Heart left ventricle (tissue), 16 donors: Measurements from ENCODE around the gene COX6A1. TPM values are rescaled to one million over a fixed set of nuclear protein-coding genes. Genes with fewer than 3 reads are reported as not detected.

ENCODE experiments used
- ATAC-seq, 4 donors: fragments of 200-7000 bp; cut with Tn5 transposase; one replicate each; pipeline ENCODE4 v1.9.1; 2020 to 2022; ENCODE audit warnings: moderate library complexity in 4 of 4, mild to moderate bottlenecking in 3 of 4, moderate number of reproducible peaks in 1 of 4
- DNase-seq, 5 donors: peaks; one replicate each; pipeline ENCODE4 v3.0.0-alpha.2; 2020
- H3K27ac ChIP-seq, 12 donors: fragments of 200-600 bp; sonication (generic) in 4 of 12; one replicate each; pipeline versions ENCODE4 v1.5.0 to v1.8.0; 2016 to 2022; ENCODE audit warnings: mild to moderate bottlenecking in 2 of 12
- H3K27me3 ChIP-seq, 9 donors: fragments of 200-600 bp; sonication (generic) in 2 of 9; one replicate each; pipeline versions ENCODE4 v1.5.1 to v1.8.0; 2016 to 2022; ENCODE audit warnings: mild to moderate bottlenecking in 3 of 9
- H3K36me3 ChIP-seq, 9 donors: fragments of 200-600 bp; sonication (generic) in 2 of 9; one replicate each; pipeline versions ENCODE4 v1.5.0 to v1.8.0; 2018 to 2022; ENCODE audit warnings: mild to moderate bottlenecking in 2 of 9
- H3K4me1 ChIP-seq, 12 donors: fragments of 200-600 bp; sonication (generic) in 4 of 12; one replicate each; pipeline versions ENCODE4 v1.5.0 to v1.8.0; 2016 to 2022; ENCODE audit warnings: mild to moderate bottlenecking in 3 of 12
- H3K4me3 ChIP-seq, 12 donors: fragments of 200-600 bp; sonication (generic) in 4 of 12; one replicate each; pipeline versions ENCODE4 v1.5.0 to v1.8.0; 2017 to 2022; ENCODE audit warnings: mild to moderate bottlenecking in 9 of 12, moderate library complexity in 4 of 12
- H3K9me3 ChIP-seq, 12 donors: fragments of 200-600 bp; sonication (generic) in 4 of 12; one replicate each; pipeline versions ENCODE4 v1.5.0 to v1.8.0; 2016 to 2022; ENCODE audit warnings: mild to moderate bottlenecking in 1 of 12
- CTCF ChIP-seq, 12 donors: fragments of 200-600 bp; sonication (generic) in 4 of 12; IDR thresholded peaks; one replicate each; pipeline versions ENCODE4 v1.5.0 to v1.8.0; 2018 to 2022; ENCODE audit warnings: antibody characterized with exemption in 12 of 12, mild to moderate bottlenecking in 5 of 12
- POLR2A ChIP-seq, 2 donors: fragments of 450-650 bp; IDR thresholded peaks; one replicate each; pipeline ENCODE4 v1.6.1; 2017; ENCODE audit warnings: antibody characterized with exemption in 2 of 2, mild to moderate bottlenecking in 2 of 2, moderate library complexity in 2 of 2
- WGBS, 4 donors: extraction: QIAGEN DNeasy Blood & Tissue Kit in 2 of 4; methylation state at CpG; one replicate each; pipeline versions ENCODE4 v1.1.5 to v1.1.7; 2013 to 2018; 5-methylcytosine and 5-hydroxymethylcytosine counted together
- intact Hi-C, 10 donors: fragments of 100-400 bp; cut with DNase I; formaldehyde crosslinking; loops; one replicate each; pipeline versions ENCODE4 v1.11.1 to v1.14.2; 2022
- polyA plus RNA-seq, 2 donors: library from polyadenylated mRNA; stranded (reverse); fragments of 200-250 nt; gene quantifications; one replicate each; pipeline ENCODE4 v1.2.3, GENCODE V29; 2013
- total RNA-seq, 9 donors: library from RNA; depleted of rRNA in 2 of 9; stranded (reverse); fragments of >200 nt in 2 of 9; fragmentation: NEBNext Ultra II Directional in 3 of 9; extraction: Animal tissue kit (Norgen Biotek cat#: 25700) in 3 of 9; gene quantifications; one replicate each; pipeline versions ENCODE4 v1.1.0 to v1.2.4, GENCODE V29; 2016 to 2023
- donor health status: ischemic (EF 13 %, LVEDD 7.1; RV severe dilation, severe dysfunction).
- donor health status: healthy with polysubstance abuse.
- donor health status: DM: no; HTN: yes; CAD: no.
- donor health status: DM: no; HTN: no; CAD: no.
- donor health status: ischemic (EF 25% LVEDD 6.9; RV normal size, moderate dysfunction).
- donor health status: ischemic (EF 25% LVEDD 5.7; RV mildly dilated, moderate dysfunction).
- donor health status: healthy.
- donor health status: DM: yes; HTN: yes; CAD: no.
- donor health status: ischemic (EF 35%, LVEDD 5.7; RV mildly dilated, moderate dysfunction).
- donor health status: nonischemic (EF 11% LVEDD 7.7; RV severe dilation, severe dysfunction).
- donor health status: DM: yes; HTN: yes; CAD: no.
- donor health status: PGD.
- donor health status: ischemic (EF 29% LVEDD 5.4; RV normal size, mild dysfunction).
- donor health status: nonischemic (EF 23%, LVEDD 6.1; RV moderate dilation, normal function).

COX6A1 gene
- total and polyA plus RNA-seq, 11 donors, result 117 to 708 (median 186) TPM

- peak in 3 of 4 donors; percentile 6 to 17 (median 13) for ATAC-seq
- Histone ChIP-seq H3K36me3 (peaks cover 0 to 44% (median 38%) of the 10 kb centered on the region in 9 donors), H3K27ac (peak overlapping the region; percentile 76 to 92 (median 88)), H3K4me3 (peak overlapping the region; percentile 62 to 97 (median 83)), H3K27me3 (no peaks in the 10 kb centered on the region), H3K4me1 (peaks cover 0 to 23% (median 16%) of the 10 kb centered on the region in 12 donors), H3K9me3 (no peaks in the 10 kb centered on the region)
- 23 to 34% (median 31%) methylated on average over 17 of the region's 17 CpGs for WGBS, 4 donors
- intact Hi-C loops, result loop anchor here in 2 of 10 donors (2.0 to 10.0 kb wide), 3 partner anchors 58 to 210 kb away; partner anchors contain the start of genes DYNLL1 (in 1 of the 2) and PLA2G1B (in 1 of the 2)
- DNase-seq, result no peak
- no peak for TF ChIP-seq POLR2A (IDR thresholded peaks at IDR 0.05)
- no peak for TF ChIP-seq CTCF (IDR thresholded peaks at IDR 0.05)
Observed at GRCh38 chr12:120438495-120439198, 734 bp downstream of the COX6A1 start.

- H3K27me3 ChIP-seq, result no peaks in the 10 kb centered on the region
- ATAC-seq (peak in 3 of 4 donors; percentile 35 to 51 (median 44)), DNase-seq (peak in 2 of 5 donors; percentile 34 to 45)
- no peaks in the 10 kb centered on the region for H3K9me3 ChIP-seq
- peaks cover 0 to 55% (median 48%) of the 10 kb centered on the region in 9 donors for H3K36me3 ChIP-seq
- 17 to 19% (median 18%) methylated on average over 4 to 6 of the region's 6 CpGs for WGBS, 4 donors
- intact Hi-C loops, result loop anchor here in 2 of 10 donors (2.0 to 10.0 kb wide), 3 partner anchors 57 to 209 kb away; partner anchors contain the start of genes DYNLL1 (in 1 of the 2) and PLA2G1B (in 1 of the 2)
- peaks cover 0 to 32% (median 17%) of the 10 kb centered on the region in 12 donors for H3K4me1 ChIP-seq
- H3K4me3 ChIP-seq, result peak overlapping the region in 4 of 12 donors; percentile 73 to 97 (median 83)
- H3K27ac ChIP-seq, result peak overlapping the region in 1 of 12 donors; percentile 89
- peak; percentile 37 to 69 (median 56) for TF ChIP-seq CTCF (IDR thresholded peaks at IDR 0.05)
- no peak for TF ChIP-seq POLR2A (IDR thresholded peaks at IDR 0.05)
Observed at GRCh38 chr12:120439646-120440247, 1.8 kb downstream of the COX6A1 start.

GRCh38 chr12:120444676-120445075 lies 6.8 kb downstream of the COX6A1 start:
- TF ChIP-seq CTCF (IDR thresholded peaks at IDR 0.05) (no peak), POLR2A (IDR thresholded peaks at IDR 0.05) (no peak)
- intact Hi-C loops, result loop anchor here in 1 of 10 donors (5.0 kb wide), 1 partner anchor 53 kb away; the partner anchor contains the start of gene DYNLL1
- H3K36me3 ChIP-seq, result peaks cover 0 to 61% (median 47%) of the 10 kb centered on the region in 9 donors
- H3K27ac ChIP-seq, result no peak overlapping the region
- no peaks in the 10 kb centered on the region for H3K27me3 ChIP-seq
- DNase-seq, result no peak
- peaks cover 11 to 42% (median 25%) of the 10 kb centered on the region in 12 donors for H3K4me1 ChIP-seq
- peak overlapping the region in 1 of 12 donors; percentile 65 for H3K4me3 ChIP-seq
- 87 to 95% (median 91%) methylated on average over 2 of the region's 2 CpGs for WGBS, 4 donors
- ATAC-seq, result no peak
- H3K9me3 ChIP-seq, result no peaks in the 10 kb centered on the region
